GM10266 (cell line): Measurements from ENCODE around the gene UQCRHL.
"Not testable (repeated sequence)": the region's sequence is repeated elsewhere in the genome, so short reads cannot be mapped to it uniquely, and the experiment has no call there.

Experiments
- DNase-seq: peaks from one replicate; pipeline ENCODE4 v3.0.0; 2012; ENCODE audit errors: extremely low spot score
- CTCF ChIP-seq: IDR thresholded peaks from 2 replicates; pipeline ENCODE4 v1.5.1; 2012; ENCODE audit warnings: mild to moderate bottlenecking, low read depth; ENCODE audit not compliant: control insufficient read depth, insufficient read depth; ENCODE audit errors: missing control alignments

The UQCRHL gene

GRCh38 chr1:15848929-15849774 is 41.7 kb upstream of the UQCRHL start:
- no peak for TF ChIP-seq CTCF
- DNase-seq, result peak; percentile 45

DNA sequence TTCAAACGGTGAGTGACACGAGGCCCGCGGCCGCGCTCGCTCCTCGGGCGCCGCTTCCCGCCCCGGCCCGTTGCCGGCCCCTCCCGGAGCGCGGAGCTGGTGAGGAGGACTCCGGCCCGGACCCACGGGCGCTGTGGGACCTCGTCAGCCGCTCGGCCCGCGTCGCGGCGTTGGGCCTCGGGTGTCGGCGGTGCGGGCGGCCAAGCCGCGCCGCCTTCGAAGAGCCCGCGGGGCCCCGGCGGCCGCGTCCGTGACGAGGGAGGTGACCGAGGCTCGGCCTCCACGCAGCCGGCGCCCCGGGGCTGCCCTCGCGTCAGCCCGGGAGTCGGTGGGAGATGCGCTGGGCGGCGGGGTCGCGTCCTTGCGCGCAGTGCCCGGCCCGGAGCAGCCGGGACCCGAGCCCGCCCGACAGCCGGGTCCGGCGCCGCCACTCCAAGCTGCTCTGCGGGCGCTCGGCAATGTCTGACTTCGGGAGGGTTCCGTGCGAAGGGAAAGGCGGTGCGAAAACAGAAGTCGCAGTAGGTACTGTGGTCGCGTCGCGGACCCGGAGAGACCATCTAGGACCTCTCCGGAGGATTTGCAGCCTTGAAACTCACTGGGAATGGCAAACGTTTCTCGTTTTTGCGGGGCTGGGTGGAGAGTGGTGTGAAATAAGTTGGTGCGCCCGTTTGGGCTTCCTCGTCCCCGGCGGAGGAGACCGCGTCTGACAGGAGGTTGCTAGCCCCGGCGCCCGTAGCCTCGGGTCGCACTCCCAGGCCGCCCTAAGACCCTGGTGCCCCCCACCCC is 40.9 kb upstream of the UQCRHL start:
- DNase-seq, result no peak
- no peak for TF ChIP-seq CTCF

DNA sequence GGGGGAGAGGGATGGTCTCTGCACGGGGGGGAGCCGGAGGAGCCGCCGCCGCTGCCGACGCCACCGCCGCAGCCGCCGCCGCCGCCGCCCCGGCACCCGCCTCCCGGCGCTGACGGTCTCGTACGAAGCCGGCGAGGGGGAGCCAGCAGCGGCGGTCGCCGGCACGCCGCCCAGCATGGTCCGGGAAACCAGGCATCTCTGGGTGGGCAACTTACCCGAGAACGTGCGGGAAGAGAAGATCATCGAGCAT is 40.4 kb upstream of the UQCRHL start:
- no peak for DNase-seq
- TF ChIP-seq CTCF, result no peak

DNA sequence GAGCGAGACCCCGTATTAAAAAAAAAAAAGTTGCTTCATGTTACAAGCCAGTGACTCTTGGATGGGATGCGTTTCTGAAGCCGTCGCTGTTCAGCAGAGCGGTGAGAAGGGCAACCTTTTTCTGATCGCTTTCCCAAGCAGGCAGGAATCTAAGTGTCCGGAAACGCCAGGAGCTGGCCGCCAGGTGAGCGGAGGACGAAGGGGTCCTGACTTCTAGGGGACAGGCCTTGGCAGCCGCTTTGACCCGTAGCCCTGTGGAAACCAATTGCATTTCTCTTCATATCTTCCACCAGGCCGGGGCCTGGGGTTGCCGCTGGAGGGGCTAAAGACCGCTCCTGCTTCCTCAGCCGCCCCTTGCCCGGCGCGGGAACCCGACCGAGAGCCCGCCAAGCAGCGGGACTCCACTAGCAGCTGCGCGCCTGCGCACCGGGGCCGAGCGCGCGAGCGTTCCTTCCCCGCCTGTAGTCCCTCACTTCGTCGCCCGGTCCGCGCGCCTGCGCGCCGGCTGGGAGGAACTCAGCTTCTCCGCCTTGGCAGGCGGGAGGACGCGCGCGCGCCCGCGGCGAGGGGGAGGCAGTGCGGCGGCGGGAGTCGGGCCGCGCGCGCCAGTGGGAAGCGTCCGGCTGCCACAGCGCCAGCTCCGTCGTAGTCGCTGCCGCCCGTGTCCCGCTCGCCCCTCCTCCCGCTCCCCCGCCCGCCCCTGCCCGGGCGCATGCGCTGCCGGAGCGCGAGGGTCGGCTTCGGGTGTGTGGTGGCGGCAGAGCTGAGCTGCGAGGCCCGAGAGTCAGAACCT is 39.8 kb upstream of the UQCRHL start, which contains the start of gene SPEN:
Gene SPEN (plus strand): TSS at position 608 of the 793 bp plus-strand sequence. CDS start 361 bp downstream, outside the sequence.
- no peak for TF ChIP-seq CTCF
- peak; percentile 93 for DNase-seq

DNA sequence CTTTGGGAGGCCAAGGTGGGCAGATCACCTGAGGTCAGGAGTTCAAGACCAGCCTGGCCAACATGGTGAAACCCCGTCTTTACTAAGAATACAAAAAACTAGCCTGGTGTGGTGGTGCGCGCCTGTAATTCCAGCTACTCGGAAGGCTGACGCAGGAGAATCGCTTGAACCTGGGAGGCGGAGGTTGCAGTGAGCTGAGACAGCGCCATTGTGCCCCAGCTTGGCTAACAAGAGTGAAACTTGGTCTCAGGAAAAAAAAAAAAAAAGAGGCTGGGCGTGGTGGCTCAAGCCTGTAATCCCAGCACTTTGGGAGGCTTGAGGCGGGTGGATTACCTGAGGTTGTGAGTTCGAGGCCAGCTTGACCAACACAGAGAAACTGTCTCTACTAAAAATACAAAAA is 38.6 kb upstream of the UQCRHL start:
- not testable (repeated sequence) for DNase-seq

DNA sequence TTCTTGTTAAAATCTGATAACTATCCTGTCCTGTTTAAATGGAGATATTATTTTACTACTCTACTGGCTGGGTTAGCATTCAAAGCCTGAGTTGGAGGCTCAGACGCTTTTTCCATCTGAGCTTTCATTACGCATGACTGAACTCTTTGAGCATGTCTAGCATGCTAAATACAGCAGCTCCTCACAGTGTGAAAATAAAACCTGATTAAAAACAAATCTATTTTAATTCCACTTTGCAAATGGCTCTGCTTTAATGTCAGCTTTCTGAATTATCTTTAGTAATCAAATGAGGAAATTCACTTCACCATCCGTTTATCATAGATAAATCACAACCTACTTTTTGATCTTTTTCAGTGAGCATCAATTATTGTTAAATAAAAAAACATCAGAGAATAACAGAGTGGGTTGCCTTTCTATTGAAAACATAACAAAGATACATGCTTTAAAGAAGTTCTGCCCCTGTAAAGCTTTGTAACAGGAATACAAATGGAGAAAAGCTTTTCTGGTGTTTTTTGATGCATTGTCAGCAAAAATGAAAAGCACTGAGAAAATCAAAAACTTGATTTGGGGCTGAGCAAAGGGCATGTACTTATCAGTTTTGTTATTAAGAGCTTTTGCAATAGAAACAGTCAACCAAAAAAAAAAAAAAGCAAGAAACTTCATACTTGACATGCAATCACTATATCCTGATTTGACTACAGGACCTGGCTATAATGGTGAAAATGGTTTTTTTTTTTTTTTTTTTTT is 36.5 kb upstream of the UQCRHL start:
- DNase-seq, result no peak
- TF ChIP-seq CTCF, result no peak

DNA sequence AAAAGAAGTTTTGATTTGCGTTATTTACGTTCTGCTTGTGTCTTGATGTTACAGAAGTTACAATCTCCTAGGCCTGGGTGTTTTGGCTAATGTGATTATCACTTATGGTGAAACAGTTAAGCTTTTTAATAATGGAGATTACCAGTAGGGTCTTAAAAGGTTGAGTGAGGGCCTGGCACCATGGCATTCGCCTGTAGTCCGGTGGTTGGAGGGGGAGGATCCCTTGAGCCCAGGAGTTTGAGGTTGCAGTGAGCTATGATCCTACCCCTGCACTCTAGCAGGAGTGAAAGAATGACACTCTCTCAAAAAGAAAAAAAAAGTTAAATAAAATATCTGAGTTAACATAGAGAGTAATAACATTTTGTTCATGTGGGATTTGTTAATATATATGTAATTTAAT is 31.3 kb upstream of the UQCRHL start:
- TF ChIP-seq CTCF, result no peak
- no peak for DNase-seq
